DOHH2 (cell line): ENCODE measurements around the gene DNM1L.

ENCODE experiments used
- CTCF ChIP-seq: fragments of 200-600 bp; sonication (generic); IDR thresholded peaks from one replicate; pipeline ENCODE4 v1.5.1; 2014; ENCODE audit warnings: antibody characterized with exemption, mild to moderate bottlenecking, low read depth, low read length; ENCODE audit not compliant: poor library complexity, severe bottlenecking
- EZH2phosphoT487 ChIP-seq: fragments of 200-600 bp; sonication (generic); IDR thresholded peaks from 2 replicates; pipeline ENCODE4 v1.6.1; 2017; ENCODE audit warnings: borderline replicate concordance, mild to moderate bottlenecking, antibody characterized with exemption, low read length, moderate library complexity, mixed read lengths

- TF ChIP-seq EZH2phosphoT487, result no peak
- TF ChIP-seq CTCF, result no peak
These were observed 29.8 kb downstream of the DNM1L start for GRCh38 chr12:32708926-32709325.
